Measurements from ENCODE around the gene HS3ST3B1.

GRCh38 chr17:14282726-14283125 is 18.2 kb upstream of the HS3ST3B1 start:
- TF ChIP-seq POLR2A (IDR thresholded peaks at IDR 0.05; ENCODE audit: low read length) (no peak), GATA1 (IDR thresholded peaks at IDR 0.05; ENCODE audit: low read depth, low read length) (no peak)
